Fibroblast of mammary gland (primary cell): Measurements from ENCODE around the gene AGMO.
A peak's percentile ranks its signal among the peaks of the same experiment; 100 is the strongest.

Source experiments
- DNase-seq: peaks from one replicate; pipeline ENCODE4 v3.0.0-alpha.2; 2010; ENCODE audit warnings: low read depth
- H3K4me3 ChIP-seq: 2 replicates; pipeline ENCODE4 v1.5.1; 2011; ENCODE audit warnings: low read depth, mild to moderate bottlenecking, low read length, moderate library complexity; ENCODE audit not compliant: control insufficient read depth
- TF ChIP-seq, protein P1 (sequence below): conservative IDR thresholded peaks from 2 replicates; pipeline ENCODE4 v1.5.1; 2011; ENCODE audit warnings: low read depth, low read length, inconsistent platforms; ENCODE audit not compliant: control insufficient read depth, insufficient read depth

AGMO gene

GRCh38 chr7:15485998-15486397 is 75.8 kb downstream of the AGMO start:
- TF ChIP-seq, protein P1, sequence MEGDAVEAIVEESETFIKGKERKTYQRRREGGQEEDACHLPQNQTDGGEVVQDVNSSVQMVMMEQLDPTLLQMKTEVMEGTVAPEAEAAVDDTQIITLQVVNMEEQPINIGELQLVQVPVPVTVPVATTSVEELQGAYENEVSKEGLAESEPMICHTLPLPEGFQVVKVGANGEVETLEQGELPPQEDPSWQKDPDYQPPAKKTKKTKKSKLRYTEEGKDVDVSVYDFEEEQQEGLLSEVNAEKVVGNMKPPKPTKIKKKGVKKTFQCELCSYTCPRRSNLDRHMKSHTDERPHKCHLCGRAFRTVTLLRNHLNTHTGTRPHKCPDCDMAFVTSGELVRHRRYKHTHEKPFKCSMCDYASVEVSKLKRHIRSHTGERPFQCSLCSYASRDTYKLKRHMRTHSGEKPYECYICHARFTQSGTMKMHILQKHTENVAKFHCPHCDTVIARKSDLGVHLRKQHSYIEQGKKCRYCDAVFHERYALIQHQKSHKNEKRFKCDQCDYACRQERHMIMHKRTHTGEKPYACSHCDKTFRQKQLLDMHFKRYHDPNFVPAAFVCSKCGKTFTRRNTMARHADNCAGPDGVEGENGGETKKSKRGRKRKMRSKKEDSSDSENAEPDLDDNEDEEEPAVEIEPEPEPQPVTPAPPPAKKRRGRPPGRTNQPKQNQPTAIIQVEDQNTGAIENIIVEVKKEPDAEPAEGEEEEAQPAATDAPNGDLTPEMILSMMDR: no peak
- no peak overlapping the region for H3K4me3 ChIP-seq
- no peak for DNase-seq

- TF ChIP-seq, protein P1: no peak
- DNase-seq: no peak
- no peak overlapping the region for H3K4me3 ChIP-seq
Measured at GRCh38 chr7:15485431-15485830, 76.4 kb downstream of the AGMO start.

DNA sequence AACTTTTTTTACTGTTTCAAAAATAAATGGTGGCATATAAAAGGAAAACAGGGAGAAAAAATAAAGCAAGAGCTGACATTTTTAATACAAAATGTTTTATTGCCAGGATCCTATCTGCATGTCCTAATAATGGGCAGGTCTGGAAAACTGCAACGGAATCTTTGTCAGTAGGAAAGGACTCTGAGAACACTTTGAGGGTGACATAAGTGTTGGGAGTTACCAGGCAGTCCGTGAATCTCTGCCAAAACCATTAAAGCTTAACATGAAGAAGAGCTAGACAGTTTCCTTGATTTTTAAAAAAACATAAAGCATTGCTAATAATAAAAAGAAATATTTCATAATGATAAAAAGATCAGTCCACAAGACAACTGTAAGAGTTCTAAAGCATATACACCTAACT is 80.7 kb downstream of the AGMO start:
- no peak overlapping the region for H3K4me3 ChIP-seq
- TF ChIP-seq, protein P1: no peak
- DNase-seq: no peak

DNA sequence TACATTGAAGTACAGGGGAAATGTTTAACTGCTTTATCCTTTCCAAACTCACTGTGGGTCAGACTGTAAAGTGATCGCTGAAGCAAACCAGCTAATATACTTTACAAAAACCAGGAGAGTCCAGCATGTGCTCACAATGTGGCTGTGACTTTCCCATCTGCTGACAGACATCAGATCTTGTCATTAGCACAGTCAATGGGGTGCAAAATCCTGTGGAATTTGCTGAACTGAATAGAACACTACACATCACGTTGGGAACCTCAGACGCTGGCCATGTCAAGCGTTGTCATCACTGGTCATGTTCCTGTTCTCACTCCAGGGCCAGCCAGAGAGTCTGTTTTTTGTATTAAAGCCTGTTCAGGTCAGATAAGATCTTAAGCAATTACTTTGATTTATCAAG is 83.4 kb downstream of the AGMO start:
- no peak overlapping the region for H3K4me3 ChIP-seq
- TF ChIP-seq, protein P1: no peak
- no peak for DNase-seq

DNA sequence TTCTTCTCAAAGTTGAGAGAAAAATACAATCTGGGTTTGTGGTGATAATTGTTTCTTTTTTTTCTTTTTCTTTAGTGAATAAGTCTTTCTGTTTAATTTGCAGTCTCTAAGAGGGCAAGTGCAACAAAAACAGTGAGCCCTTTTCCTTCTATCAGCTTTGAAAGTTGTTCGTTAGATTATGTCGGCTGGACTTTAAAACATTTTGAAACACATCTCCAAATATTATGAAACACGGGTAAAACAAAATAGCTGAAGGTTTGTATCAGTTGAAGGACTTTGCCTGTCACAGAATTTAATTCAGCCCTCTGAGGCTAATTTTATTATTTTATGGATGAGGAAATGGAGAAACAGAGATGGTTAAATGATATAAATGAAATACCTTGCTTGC is 85.3 kb downstream of the AGMO start:
- DNase-seq: no peak
- no peak overlapping the region for H3K4me3 ChIP-seq
- TF ChIP-seq, protein P1: no peak

GRCh38 chr7:15475808-15476530 is 85.8 kb downstream of the AGMO start:
- no peak overlapping the region for H3K4me3 ChIP-seq

DNA sequence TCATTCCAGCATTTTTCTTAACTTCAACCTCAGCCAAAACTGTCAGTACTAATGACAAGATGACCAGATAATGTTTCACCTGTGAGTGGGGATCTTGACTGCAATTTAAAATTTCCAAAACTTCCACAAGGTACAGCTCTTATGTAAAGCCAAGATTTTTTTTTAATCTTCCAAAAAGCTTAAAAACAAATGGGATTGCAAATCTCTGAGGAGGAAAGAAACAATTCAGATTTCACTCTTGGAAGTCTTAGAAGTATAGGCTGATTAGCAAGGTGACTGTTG is 90.2 kb downstream of the AGMO start:
- TF ChIP-seq, protein P1: no peak
- DNase-seq: no peak
- no peak overlapping the region for H3K4me3 ChIP-seq

More at GRCh38 chr7:15475808-15476530, 85.8 kb downstream of the AGMO start:
- TF ChIP-seq, protein P1: no peak
- peak; percentile 36 for DNase-seq
